DMS 273 treated with DMSO at 0.1 percent for 48 hours (cell line): ENCODE results near the gene GREB1L.

ENCODE experiments used
- DNase-seq: peaks from one replicate; lab custom pipeline; 2025; lab: John Stamatoyannopoulos, UW

Gene GREB1L

DNA sequence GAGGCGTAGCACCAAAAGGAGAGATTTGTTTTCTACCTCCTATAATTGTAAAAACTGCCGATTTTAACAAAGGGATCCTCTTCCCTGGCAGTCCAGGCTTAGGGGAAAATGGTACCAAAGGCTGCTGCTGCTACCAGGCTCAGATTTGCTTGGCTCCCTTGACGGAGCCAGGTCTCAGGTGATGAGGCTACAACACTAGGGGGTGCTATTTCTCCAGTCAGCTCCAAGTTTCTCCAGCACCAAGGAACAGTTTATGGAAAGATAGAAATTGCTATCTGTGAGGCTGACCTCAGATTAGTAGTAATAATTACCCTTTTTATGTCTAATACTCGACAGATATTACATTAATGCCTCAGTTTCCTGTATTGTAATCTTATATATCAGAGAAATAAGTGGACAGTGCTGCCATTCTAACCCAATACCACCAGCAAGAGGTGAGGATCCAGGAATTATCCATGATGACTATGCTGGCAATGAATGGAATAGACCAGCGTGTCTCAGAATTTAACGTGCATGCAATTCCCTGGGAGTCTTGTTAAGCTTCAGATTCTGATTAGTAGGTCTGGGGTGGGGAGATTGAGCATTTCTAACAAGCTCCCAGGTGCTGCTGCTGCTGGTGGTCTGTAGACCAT, 247.2 kb downstream of the GREB1L start:
- DNase-seq: no peak

DNA sequence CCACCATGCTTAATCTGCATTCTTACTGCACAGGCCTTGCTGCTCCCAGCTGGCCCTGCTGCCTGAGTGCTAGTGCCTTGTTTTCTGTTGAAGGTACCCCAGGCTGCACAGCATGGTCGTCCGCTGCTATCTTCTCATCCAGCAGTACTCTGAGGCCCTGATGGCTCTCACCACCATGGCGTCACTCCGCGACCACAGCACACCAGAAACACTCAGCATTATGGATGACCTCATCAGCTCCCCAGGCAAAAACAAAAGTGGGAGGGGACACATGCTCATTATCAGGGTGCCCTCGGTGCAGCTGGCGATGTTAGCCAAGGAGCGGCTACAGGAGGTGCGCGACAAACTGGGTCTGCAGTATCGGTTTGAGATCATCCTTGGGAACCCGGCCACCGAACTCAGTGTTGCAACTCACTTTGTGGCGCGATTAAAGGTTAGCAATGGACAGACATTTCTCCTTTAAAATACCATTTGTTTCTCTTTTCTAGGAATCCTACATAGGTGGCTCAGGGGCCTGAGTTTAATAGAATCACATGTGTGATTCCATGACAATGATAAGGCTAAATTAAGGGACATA, 248.0 kb downstream of the GREB1L start:
- no peak for DNase-seq

- no peak for DNase-seq
Measured at GRCh38 chr18:21490748-21491147, 248.7 kb downstream of the GREB1L start.

DNA sequence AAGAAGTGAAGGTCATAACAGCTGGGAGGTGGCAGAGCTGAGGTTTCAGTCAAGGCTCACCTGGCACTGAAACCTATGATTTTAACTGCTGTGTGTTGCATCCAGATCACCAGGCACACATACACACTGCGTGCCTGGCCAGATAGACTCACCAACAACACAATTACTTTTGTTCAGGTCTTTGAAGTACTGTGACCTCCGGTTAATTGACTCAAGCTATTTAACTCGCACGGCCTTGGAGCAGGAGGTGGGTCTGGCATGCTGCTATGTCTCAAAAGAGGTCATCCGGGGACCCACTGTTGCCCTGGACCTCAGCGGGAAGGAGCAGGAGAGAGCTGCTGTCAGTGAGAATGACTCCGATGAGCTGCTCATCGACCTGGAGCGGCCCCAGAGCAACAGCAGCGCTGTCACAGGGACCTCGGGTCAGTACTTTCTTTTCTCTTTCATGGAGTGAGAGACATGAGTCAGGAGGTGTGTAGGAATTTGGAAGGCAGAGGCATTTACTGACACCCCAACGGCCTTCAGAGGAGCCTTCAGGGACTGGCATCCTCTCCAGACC, 254.3 kb downstream of the GREB1L start:
- DNase-seq: no peak

DNA sequence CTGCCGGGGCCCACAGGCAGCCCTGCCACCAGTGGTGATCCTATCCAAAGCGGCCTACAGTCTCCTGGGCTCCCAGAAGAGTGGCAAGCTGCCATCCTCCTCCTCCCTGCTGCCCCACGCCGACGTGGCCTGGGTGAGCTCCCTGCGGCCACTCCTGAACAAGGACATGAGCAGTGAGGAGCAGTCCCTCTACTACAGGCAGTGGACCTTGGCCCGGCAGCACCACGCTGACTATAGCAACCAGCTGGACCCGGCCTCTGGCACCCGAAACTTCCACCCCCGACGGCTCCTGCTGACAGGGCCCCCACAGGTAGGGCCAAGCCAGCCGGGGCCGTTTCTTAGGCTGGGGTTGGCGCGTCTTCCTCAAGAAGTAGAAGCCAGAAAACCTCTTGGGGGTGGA, 258.0 kb downstream of the GREB1L start:
- no peak for DNase-seq

- no peak for DNase-seq
Measured at GRCh38 chr18:21502661-21503060, 260.6 kb downstream of the GREB1L start.

DNA sequence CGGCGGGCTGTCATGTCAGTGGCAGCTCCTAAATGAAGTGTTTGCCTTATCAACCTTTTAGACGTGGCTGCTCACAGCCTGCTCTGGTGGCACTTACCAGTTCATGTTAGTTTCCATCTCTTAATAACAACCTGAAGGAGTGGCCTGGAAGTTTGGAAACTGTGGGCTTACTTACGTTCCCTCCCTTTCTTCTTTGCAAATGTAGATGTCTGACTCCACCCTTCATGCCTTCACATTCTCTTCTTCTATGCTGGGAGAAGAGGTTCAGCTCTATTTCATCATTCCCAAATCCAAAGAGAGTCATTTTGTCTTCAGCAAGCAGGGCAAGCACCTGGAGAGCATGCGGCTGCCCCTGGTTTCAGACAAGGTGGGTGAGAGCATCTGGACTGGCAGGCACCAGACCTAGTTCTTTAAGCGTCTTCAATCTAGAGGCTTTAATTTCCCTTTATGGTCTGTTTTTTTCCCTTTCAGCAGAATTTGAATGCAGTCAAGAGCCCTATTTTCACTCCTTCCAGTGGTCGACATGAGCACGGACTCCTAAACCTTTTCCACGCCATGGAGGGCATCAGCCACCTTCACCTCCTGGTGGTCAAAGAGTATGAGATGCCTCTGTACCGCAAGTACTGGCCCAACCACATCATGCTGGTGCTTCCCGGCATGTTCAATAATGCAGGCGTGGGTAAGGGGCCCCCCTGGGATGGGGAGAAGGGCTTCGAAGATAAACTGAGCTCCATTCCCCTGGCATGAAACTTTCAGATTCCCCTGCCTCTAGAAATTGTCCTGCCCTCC, 266.1 kb downstream of the GREB1L start:
- DNase-seq: no peak

- no peak for DNase-seq
Measured at GRCh38 chr18:21509062-21509461, 267.0 kb downstream of the GREB1L start.

DNA sequence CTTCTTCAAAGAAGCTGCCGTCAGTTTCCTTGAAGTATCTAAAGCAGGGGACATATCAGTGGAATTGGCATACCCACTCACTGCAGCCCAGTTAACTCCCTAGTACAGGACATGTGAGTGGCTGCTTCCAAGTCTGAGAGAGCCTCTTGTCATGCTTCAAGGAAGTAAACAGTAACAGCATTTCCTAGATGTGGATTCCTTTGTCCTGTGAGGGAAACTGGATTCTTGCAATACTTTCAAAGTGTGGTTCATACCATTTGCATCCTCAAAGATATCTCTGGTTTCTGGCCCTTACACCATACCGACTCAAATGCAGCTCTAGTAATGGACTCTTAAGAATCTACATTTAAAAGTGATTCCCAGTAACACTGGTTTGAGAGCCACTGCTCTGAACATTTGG, 271.3 kb downstream of the GREB1L start:
- no peak for DNase-seq

GRCh38 chr18:21513741-21514140, 271.7 kb downstream of the GREB1L start:
- no peak for DNase-seq

DNA sequence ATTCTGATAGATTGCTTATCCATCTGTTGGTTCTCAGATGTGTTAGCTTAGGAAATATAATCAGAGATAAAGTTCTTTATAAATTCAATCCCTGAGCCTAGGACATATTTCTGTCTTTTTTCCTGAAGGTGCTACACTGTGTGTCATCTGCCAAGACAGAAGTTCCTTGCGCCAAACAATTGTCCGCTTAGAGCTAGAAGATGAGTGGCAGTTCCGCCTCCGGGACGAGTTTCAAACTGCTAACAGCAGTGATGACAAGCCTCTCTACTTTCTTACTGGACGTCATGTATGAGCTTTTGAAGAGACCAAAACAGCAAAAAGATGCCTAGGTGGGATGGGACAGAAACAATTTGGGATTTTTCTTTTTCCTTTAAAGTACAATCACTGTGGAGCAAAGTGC, 280.5 kb downstream of the GREB1L start:
- no peak for DNase-seq

- DNase-seq: no peak
Measured at GRCh38 chr18:21525916-21526315, 283.9 kb downstream of the GREB1L start.

GRCh38 chr18:21526463-21526862, 284.4 kb downstream of the GREB1L start:
- no peak for DNase-seq

DNA sequence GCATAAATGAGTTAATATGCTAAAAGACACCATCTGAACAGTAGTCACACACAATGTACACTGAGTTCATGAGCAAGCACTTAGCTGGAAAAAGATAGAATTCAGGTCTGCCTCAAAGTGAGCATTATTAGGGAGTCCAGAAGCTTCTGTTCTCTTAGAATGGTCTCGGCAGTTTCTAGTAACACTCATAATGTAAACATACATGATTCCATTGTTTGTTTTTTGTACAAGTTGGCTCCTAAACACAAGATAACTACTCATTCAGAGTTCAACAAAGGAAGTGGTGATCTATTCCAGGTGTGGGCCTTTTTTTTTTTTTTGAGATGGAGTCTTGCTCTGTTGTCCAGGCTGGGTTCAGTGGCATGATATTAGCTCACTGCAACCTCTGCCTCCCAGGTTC, 292.3 kb downstream of the GREB1L start:
- no peak for DNase-seq

- no peak for DNase-seq
Measured at GRCh38 chr18:21538230-21538629, 296.2 kb downstream of the GREB1L start.

GRCh38 chr18:21546423-21546822, 304.4 kb downstream of the GREB1L start:
- DNase-seq: no peak

GRCh38 chr18:21548647-21549046, 306.6 kb downstream of the GREB1L start:
- DNase-seq: no peak

DNA sequence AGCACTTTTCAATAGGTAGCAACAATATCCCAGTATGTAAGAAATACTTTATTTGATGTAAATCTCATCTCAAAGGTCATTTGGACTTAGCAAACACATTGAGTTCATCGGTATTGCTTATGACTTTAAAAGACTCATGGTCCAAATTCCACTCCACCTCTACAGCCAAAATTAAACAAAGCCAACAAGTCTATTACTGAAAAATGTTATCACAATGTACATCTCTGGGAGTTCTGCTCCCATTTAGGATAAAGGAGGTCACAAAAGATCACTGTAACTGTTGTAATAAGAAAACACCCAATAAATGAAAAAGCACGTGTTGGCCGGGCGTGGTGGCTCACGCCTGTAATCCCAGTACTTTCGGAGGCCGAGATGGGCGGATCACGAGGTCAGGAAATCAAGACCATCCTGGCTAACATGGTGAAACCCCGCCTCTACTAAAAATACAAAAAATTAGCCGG, 308.5 kb downstream of the GREB1L start:
- DNase-seq: no peak

GRCh38 chr18:21557607-21558253, 315.7 kb downstream of the GREB1L start:
- DNase-seq: no peak

- no peak for DNase-seq
Measured at GRCh38 chr18:21559195-21559594, 317.2 kb downstream of the GREB1L start.

- no peak for DNase-seq
Measured at GRCh38 chr18:21571772-21572171, 329.7 kb downstream of the GREB1L start.
